CD14-positive monocyte (primary cell): ENCODE measurements around the gene SOCS3. TPM values are rescaled to one million over a fixed set of nuclear protein-coding genes. Genes with fewer than 3 reads are reported as not detected.

Experiments used
- DNase-seq, 3 donors: peaks; one replicate each; pipeline ENCODE4 v3.0.0-alpha.2; 2011 to 2022
- H2AFZ ChIP-seq: 2 replicates; pipeline ENCODE4 v1.6.0; 2012; ENCODE audit warnings: mild to moderate bottlenecking, low read depth, low read length, inconsistent platforms; ENCODE audit not compliant: insufficient read depth, poor library complexity, severe bottlenecking
- H3K27ac ChIP-seq, 2 donors: 1 replicate in 1 of 2; 2 replicates in 1 of 2; pipeline ENCODE4 v1.5.1; 2012 to 2013; ENCODE audit warnings: low read length in 2 of 2, control low read depth in 1 of 2, inconsistent platforms in 1 of 2, low read depth in 1 of 2, mild to moderate bottlenecking in 1 of 2
- H3K27me3 ChIP-seq, 2 donors: one replicate each; pipeline versions ENCODE4 v1.6.0 to v1.6.1; 2011 to 2013; ENCODE audit warnings: low read length in 2 of 2; ENCODE audit not compliant: control insufficient read depth in 2 of 2, insufficient read depth in 2 of 2
- H3K36me3 ChIP-seq, 2 donors: replicated peaks in 1 of 2; 1 replicate in 1 of 2; 2 replicates in 1 of 2; pipeline versions ENCODE4 v1.5.1 to v1.6.1; 2012 to 2013; ENCODE audit warnings: low read length in 2 of 2, control low read depth in 1 of 2, inconsistent platforms in 1 of 2, mild to moderate bottlenecking in 1 of 2; ENCODE audit not compliant: insufficient read depth in 2 of 2, control insufficient read depth in 1 of 2
- H3K4me1 ChIP-seq, 2 donors: 1 replicate in 1 of 2; 2 replicates in 1 of 2; pipeline versions ENCODE4 v1.5.1 to v1.6.1; 2012 to 2013; ENCODE audit warnings: low read length in 2 of 2, control low read depth in 1 of 2, inconsistent platforms in 1 of 2, mild to moderate bottlenecking in 1 of 2, moderate library complexity in 1 of 2; ENCODE audit not compliant: insufficient read depth in 2 of 2, control insufficient read depth in 1 of 2
- H3K4me2 ChIP-seq: replicated peaks from 2 replicates; pipeline ENCODE3; 2012; ENCODE audit warnings: low read length, moderate library complexity, mild to moderate bottlenecking; ENCODE audit not compliant: poor library complexity, severe bottlenecking; ENCODE audit errors: extremely low read depth
- H3K4me3 ChIP-seq, 3 experiments: fragments of 200-600 bp in 1 of 3; sonication (generic) in 1 of 3; replicated peaks in 1 of 3; 1 replicate in 2 of 3; 2 replicates in 1 of 3; pipeline ENCODE4 v1.5.1; 2011 to 2013; ENCODE audit warnings: low read length in 3 of 3, mild to moderate bottlenecking in 3 of 3, control low read depth in 2 of 3, low read depth in 2 of 3, inconsistent platforms in 1 of 3, moderate library complexity in 1 of 3
- H3K79me2 ChIP-seq: 2 replicates; pipeline ENCODE4 v1.6.0; 2012; ENCODE audit warnings: mild to moderate bottlenecking, control low read depth, inconsistent platforms, low read length, moderate library complexity; ENCODE audit not compliant: insufficient read depth
- H3K9ac ChIP-seq: 2 replicates; pipeline ENCODE4 v1.6.0; 2017; ENCODE audit warnings: low read length, mild to moderate bottlenecking; ENCODE audit not compliant: insufficient read depth, poor library complexity, severe bottlenecking
- H3K9me3 ChIP-seq, 2 donors: replicated peaks in 1 of 2; 1 replicate in 1 of 2; 2 replicates in 1 of 2; pipeline versions ENCODE4 v1.5.1 to v1.6.1; 2012 to 2013; ENCODE audit warnings: low read length in 2 of 2, control low read depth in 1 of 2; ENCODE audit not compliant: control insufficient read depth in 1 of 2, insufficient read depth in 1 of 2
- H4K20me1 ChIP-seq: 2 replicates; pipeline ENCODE4 v1.6.0; 2012; ENCODE audit warnings: mild to moderate bottlenecking, low read length, control low read depth, moderate library complexity; ENCODE audit not compliant: insufficient read depth
- H3K27ac Mint-ChIP-seq, 7 donors: one replicate each; pipeline ENCODE4 v1.8.0; 2020; ENCODE audit warnings: mild to moderate bottlenecking in 7 of 7, mixed read lengths in 7 of 7, moderate library complexity in 6 of 7, inconsistent platforms in 2 of 7
- H3K27me3 Mint-ChIP-seq, 3 donors: one replicate each; pipeline ENCODE4 v1.8.0; 2021 to 2022; ENCODE audit warnings: low read depth in 3 of 3, mild to moderate bottlenecking in 3 of 3, mixed read lengths in 3 of 3, moderate library complexity in 3 of 3, inconsistent platforms in 1 of 3
- H3K36me3 Mint-ChIP-seq, 2 donors: one replicate each; pipeline ENCODE4 v1.8.0; 2020; ENCODE audit warnings: mixed read lengths in 2 of 2, inconsistent platforms in 1 of 2, mild to moderate bottlenecking in 1 of 2
- H3K4me1 Mint-ChIP-seq: one replicate; pipeline ENCODE4 v1.8.0; 2020; ENCODE audit warnings: mild to moderate bottlenecking, mixed read lengths
- H3K4me3 Mint-ChIP-seq, 2 donors: one replicate each; pipeline ENCODE4 v1.8.0; 2020; ENCODE audit warnings: mild to moderate bottlenecking in 2 of 2, mixed read lengths in 2 of 2, moderate library complexity in 1 of 2
- H3K9me3 Mint-ChIP-seq, 7 donors: one replicate each; pipeline ENCODE4 v1.8.0; 2020 to 2022; ENCODE audit warnings: mixed read lengths in 7 of 7, mild to moderate bottlenecking in 6 of 7, moderate library complexity in 6 of 7, inconsistent platforms in 2 of 7
- WGBS: methylation state at CpG from one replicate; pipeline ENCODE4 v1.1.5; 2013; ENCODE audit warnings: missing lambda C conversion rate; ENCODE audit not compliant: insufficient coverage; 5-methylcytosine and 5-hydroxymethylcytosine counted together
- intact Hi-C, 2 donors: fragments of 100-400 bp; cut with micrococcal nuclease; formaldehyde crosslinking; loops; one replicate each; pipeline versions ENCODE4 v1.15.0 to v1.15.1; 2023
- polyA plus RNA-seq, 3 donors: library from polyadenylated mRNA; depleted of rRNA in 1 of 3; unstranded in 2 of 3; stranded (reverse) in 1 of 3; fragments of 300-500 nt in 2 of 3; fragments of >200 nt in 1 of 3; fragmentation: Illumina TruSeq in 2 of 3; gene quantifications; 1 replicate in 2 of 3; 2 replicates in 1 of 3; pipeline ENCODE4 v1.2.3, GENCODE V29; 2012 to 2021
- TF ChIP-seq, protein P1 (sequence below): fragments of 200-600 bp; IDR thresholded peaks from one replicate; pipeline ENCODE4 v1.8.0; 2022; ENCODE audit warnings: antibody characterized with exemption, mild to moderate bottlenecking

SOCS3 gene
- polyA plus RNA-seq, 3 donors = 123 to 441 (median 144) TPM

DNA sequence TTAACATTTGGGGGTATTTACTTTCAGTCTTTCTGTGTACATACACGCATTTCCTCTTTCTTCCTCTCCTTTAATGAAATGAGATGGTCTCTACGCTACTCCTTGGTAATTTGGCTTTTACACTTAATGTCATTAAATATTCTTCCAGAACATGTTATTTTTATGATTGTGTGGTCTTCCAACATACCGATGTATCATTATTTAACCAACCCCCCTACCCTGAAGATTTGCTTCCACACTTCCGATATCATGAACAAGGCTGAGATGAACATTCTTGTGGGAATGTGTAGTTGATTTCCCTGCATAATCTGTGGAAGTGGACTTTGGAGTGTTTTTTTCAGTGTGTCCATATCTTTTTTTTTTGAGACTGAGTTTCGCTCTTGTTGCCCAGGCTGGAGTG, 16.3 kb upstream of the SOCS3 start:
- Histone ChIP-seq H3K9ac (no peak overlapping the region), H3K27me3 (no peaks in the 10 kb centered on the region), H4K20me1 (no peaks in the 10 kb centered on the region), H3K9me3 (no peaks in the 10 kb centered on the region), H3K36me3 (peaks cover 0 to 9% of the 10 kb centered on the region in 2 donors), H3K4me3 (peak overlapping the region in 1 of 3 experiments; percentile 45), H3K79me2 (peaks cover 32% of the 10 kb centered on the region), H2AFZ (no peak overlapping the region), H3K27ac (peak overlapping the region in 1 of 2 donors; percentile 88), H3K4me1 (peaks cover 63 to 67% of the 10 kb centered on the region in 2 donors), H3K4me2 (peak overlapping the region; percentile 17)
- Mint-ChIP-seq H3K9me3 (no peaks in the 10 kb centered on the region), H3K4me3 (no peak overlapping the region), H3K27ac (peak overlapping the region; percentile 80 to 97 (median 92)), H3K27me3 (peaks cover 0 to 1% (median 0%) of the 10 kb centered on the region in 3 donors), H3K4me1 (peaks cover 61% of the 10 kb centered on the region), H3K36me3 (peaks cover 14 to 19% of the 10 kb centered on the region in 2 donors)
- TF ChIP-seq, protein P1, sequence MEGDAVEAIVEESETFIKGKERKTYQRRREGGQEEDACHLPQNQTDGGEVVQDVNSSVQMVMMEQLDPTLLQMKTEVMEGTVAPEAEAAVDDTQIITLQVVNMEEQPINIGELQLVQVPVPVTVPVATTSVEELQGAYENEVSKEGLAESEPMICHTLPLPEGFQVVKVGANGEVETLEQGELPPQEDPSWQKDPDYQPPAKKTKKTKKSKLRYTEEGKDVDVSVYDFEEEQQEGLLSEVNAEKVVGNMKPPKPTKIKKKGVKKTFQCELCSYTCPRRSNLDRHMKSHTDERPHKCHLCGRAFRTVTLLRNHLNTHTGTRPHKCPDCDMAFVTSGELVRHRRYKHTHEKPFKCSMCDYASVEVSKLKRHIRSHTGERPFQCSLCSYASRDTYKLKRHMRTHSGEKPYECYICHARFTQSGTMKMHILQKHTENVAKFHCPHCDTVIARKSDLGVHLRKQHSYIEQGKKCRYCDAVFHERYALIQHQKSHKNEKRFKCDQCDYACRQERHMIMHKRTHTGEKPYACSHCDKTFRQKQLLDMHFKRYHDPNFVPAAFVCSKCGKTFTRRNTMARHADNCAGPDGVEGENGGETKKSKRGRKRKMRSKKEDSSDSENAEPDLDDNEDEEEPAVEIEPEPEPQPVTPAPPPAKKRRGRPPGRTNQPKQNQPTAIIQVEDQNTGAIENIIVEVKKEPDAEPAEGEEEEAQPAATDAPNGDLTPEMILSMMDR = no peak
- intact Hi-C loops = no loop called here
- WGBS = 100% methylated on average over 1 of the region's 5 CpGs
- no peak for DNase-seq

DNA sequence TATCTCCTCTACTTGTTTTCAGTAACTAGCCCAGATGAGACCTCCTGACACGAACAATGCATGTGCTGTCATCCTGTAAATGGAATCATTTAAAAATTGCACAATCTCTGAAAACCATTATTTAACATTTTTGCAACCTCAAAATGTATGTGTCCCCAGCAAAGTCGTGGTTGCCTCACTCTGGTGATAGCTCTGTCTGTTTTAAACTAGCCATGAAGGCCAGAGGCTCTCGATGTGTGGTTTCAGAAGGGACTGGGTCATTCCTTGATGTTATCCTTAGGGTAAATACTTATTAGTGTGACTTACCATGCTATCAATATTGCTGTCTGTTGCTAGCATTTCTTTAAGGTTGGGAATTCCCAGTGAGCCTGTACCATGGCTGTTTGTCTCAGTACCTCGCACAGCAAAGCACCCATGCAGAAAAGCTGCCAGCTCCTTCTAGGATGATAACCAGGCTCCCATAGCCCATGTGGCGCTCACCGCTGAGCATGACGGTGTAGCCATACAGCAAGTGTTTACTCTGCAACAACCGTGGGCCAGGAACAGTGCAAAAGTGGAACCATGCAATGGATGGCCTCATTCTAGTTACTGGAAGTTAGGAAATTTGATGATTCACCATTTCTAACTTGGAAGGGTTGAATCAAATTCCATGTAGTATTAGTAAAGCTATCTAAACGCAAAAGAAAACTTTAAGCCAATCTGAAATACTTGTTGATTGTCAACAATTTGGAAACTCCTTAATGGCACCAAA, 15.7 kb upstream of the SOCS3 start:
- Mint-ChIP-seq H3K9me3 (no peaks in the 10 kb centered on the region), H3K36me3 (peaks cover 9 to 14% of the 10 kb centered on the region in 2 donors), H3K4me3 (peak overlapping the region; percentile 30 to 54), H3K27me3 (peaks cover 0 to 1% (median under 1%) of the 10 kb centered on the region in 3 donors), H3K4me1 (peaks cover 55% of the 10 kb centered on the region), H3K27ac (peak overlapping the region; percentile 80 to 97 (median 92))
- intact Hi-C loops = loop anchor here (2.0 kb wide), 2 partner anchors 13 to 15 kb away; partner anchors contain the start of gene SOCS3 (in 2 of the 2)
- H3K79me2 ChIP-seq = peaks cover 26% of the 10 kb centered on the region
- peaks cover 0 to 6% of the 10 kb centered on the region in 2 donors for H3K36me3 ChIP-seq
- no peaks in the 10 kb centered on the region for H3K9me3 ChIP-seq
- H3K9ac ChIP-seq = peak overlapping the region; percentile 48
- H3K4me1 ChIP-seq = peaks cover 58 to 61% of the 10 kb centered on the region in 2 donors
- peak overlapping the region; percentile 17 for H3K4me2 ChIP-seq
- H3K27ac ChIP-seq = peak overlapping the region; percentile 77 to 88
- H4K20me1 ChIP-seq = no peaks in the 10 kb centered on the region
- 25% methylated on average over 8 of the region's 9 CpGs for WGBS
- TF ChIP-seq, protein P1 = no peak
- no peak overlapping the region for H2AFZ ChIP-seq
- peak; percentile 78 to 91 (median 88) for DNase-seq
- H3K4me3 ChIP-seq = peak overlapping the region in 1 of 3 experiments; percentile 45
- no peaks in the 10 kb centered on the region for H3K27me3 ChIP-seq
